Endodermal cell (in vitro differentiated cells): Measurements from ENCODE around the gene CUX1. TPM values are rescaled to one million over a fixed set of nuclear protein-coding genes. Genes with fewer than 3 reads are reported as not detected.
"Not testable (repeated sequence)": the region's sequence is repeated elsewhere in the genome, so short reads cannot be mapped to it uniquely, and the experiment has no call there.

Source experiments
- DNase-seq: peaks from one replicate; pipeline ENCODE4 v3.0.0-alpha.2; 2017
- H3K27ac ChIP-seq: 2 replicates; pipeline ENCODE4 v1.5.1; 2013; ENCODE audit warnings: mild to moderate bottlenecking, low read depth, low read length, moderate library complexity
- H3K27me3 ChIP-seq: 2 replicates; pipeline ENCODE4 v1.6.1; 2013; ENCODE audit warnings: mild to moderate bottlenecking, low read length, moderate library complexity; ENCODE audit not compliant: insufficient read depth, control insufficient read depth, poor library complexity, severe bottlenecking
- H3K36me3 ChIP-seq: 2 replicates; pipeline ENCODE4 v1.7.0; 2013; ENCODE audit warnings: mild to moderate bottlenecking, low read length, moderate library complexity; ENCODE audit not compliant: control insufficient read depth, insufficient read depth
- H3K4me1 ChIP-seq: one replicate; pipeline ENCODE4 v1.7.0; 2013; ENCODE audit warnings: low read length; ENCODE audit not compliant: control insufficient read depth, insufficient read depth
- H3K4me3 ChIP-seq: 2 replicates; pipeline ENCODE4 v1.5.1; 2013; ENCODE audit warnings: mild to moderate bottlenecking, low read length, moderate library complexity
- H3K9ac ChIP-seq: 2 replicates; pipeline ENCODE4 v1.6.1; 2013; ENCODE audit warnings: mild to moderate bottlenecking, low read length, moderate library complexity; ENCODE audit not compliant: poor library complexity, severe bottlenecking; ENCODE audit errors: extremely low read depth
- H3K9me3 ChIP-seq: 2 replicates; pipeline ENCODE4 v1.6.1; 2013; ENCODE audit warnings: mild to moderate bottlenecking, low read length, moderate library complexity; ENCODE audit not compliant: control insufficient read depth
- H3K27ac Mint-ChIP-seq: 2 replicates; pipeline ENCODE4 v1.8.0; 2020; ENCODE audit warnings: mixed read lengths
- H3K27me3 Mint-ChIP-seq: 2 replicates; pipeline ENCODE4 v1.8.0; 2021; ENCODE audit warnings: mild to moderate bottlenecking, mixed read lengths; ENCODE audit not compliant: insufficient read depth
- H3K36me3 Mint-ChIP-seq: 2 replicates; pipeline ENCODE4 v1.8.0; 2020; ENCODE audit warnings: low read depth, mixed read lengths
- H3K4me1 Mint-ChIP-seq: 2 replicates; pipeline ENCODE4 v1.8.0; 2020; ENCODE audit warnings: mixed read lengths
- H3K4me3 Mint-ChIP-seq: 2 replicates; pipeline ENCODE4 v1.8.0; 2020; ENCODE audit warnings: mild to moderate bottlenecking, moderate library complexity, mixed read lengths
- H3K9me3 Mint-ChIP-seq: 2 replicates; pipeline ENCODE4 v1.8.0; 2020; ENCODE audit warnings: mild to moderate bottlenecking, mixed read lengths
- CTCF ChIP-seq: fragments of 200-600 bp; sonication (generic); conservative IDR thresholded peaks from 2 replicates; pipeline ENCODE4 v1.5.0; 2021; ENCODE audit warnings: antibody characterized with exemption, mild to moderate bottlenecking
- WGBS, 2 experiments: methylation state at CpG; one replicate each; pipeline versions ENCODE4 v1.1.5 to v1.1.7; 2013; ENCODE audit warnings: missing lambda C conversion rate in 2 of 2, mixed read lengths in 1 of 2; ENCODE audit not compliant: insufficient coverage in 1 of 2, insufficient read length in 1 of 2; 5-methylcytosine and 5-hydroxymethylcytosine counted together
- total RNA-seq, 2 donors: library from RNA; stranded (reverse); fragmentation: NEBNext Ultra II Directional in 1 of 2; extraction: Animal tissue kit (Norgen Biotek cat#: 25700) in 1 of 2; gene quantifications; 2 replicates in 1 of 2; 3 replicates in 1 of 2; pipeline ENCODE4 v1.2.1, GENCODE V29; 2021

Gene CUX1
- total RNA-seq, 2 donors from 2014 or later = 85.1 to 108 TPM

GRCh38 chr7:101819183-101819582 is 1.8 kb downstream of the CUX1 start:
- H3K4me3 Mint-ChIP-seq = peak overlapping the region; percentile 80
- H3K4me1 ChIP-seq = peaks cover 7% of the 10 kb centered on the region

GRCh38 chr7:101819913-101820522 is 2.6 kb downstream of the CUX1 start:
- Histone ChIP-seq H3K27ac (no peak overlapping the region), H3K4me3 (no peak overlapping the region), H3K27me3 (peaks cover 2% of the 10 kb centered on the region), H3K4me1 (peaks cover 7% of the 10 kb centered on the region), H3K9ac (no peak overlapping the region), H3K36me3 (no peaks in the 10 kb centered on the region), H3K9me3 (no peaks in the 10 kb centered on the region)
- Mint-ChIP-seq H3K27me3 (no peaks in the 10 kb centered on the region), H3K4me1 (peaks cover 47% of the 10 kb centered on the region), H3K27ac (peak overlapping the region; percentile 62), H3K4me3 (peak overlapping the region; percentile 23), H3K9me3 (no peaks in the 10 kb centered on the region), H3K36me3 (peaks cover 4% of the 10 kb centered on the region)
- no peak for TF ChIP-seq CTCF
- no peak for DNase-seq
- 80 to 88% methylated on average over 3 to 5 of the region's 6 CpGs for WGBS, 2 experiments

More at GRCh38 chr7:101819183-101819582, 1.8 kb downstream of the CUX1 start:
- Histone ChIP-seq H3K9me3 (no peaks in the 10 kb centered on the region), H3K4me3 (peak overlapping the region; percentile 93), H3K9ac (peak overlapping the region; percentile 24), H3K36me3 (no peaks in the 10 kb centered on the region), H3K27me3 (peaks cover 10% of the 10 kb centered on the region), H3K27ac (no peak overlapping the region)
- peaks cover 4% of the 10 kb centered on the region for H3K36me3 Mint-ChIP-seq
- WGBS, 2 experiments = 92% methylated on average over 2 of the region's 2 CpGs; no CpG with 5 or more reads in 1 of the 2 experiments
- H3K27me3 Mint-ChIP-seq = peaks cover 6% of the 10 kb centered on the region
- DNase-seq = no peak
- H3K4me1 Mint-ChIP-seq = peaks cover 48% of the 10 kb centered on the region
- H3K9me3 Mint-ChIP-seq = no peaks in the 10 kb centered on the region
- TF ChIP-seq CTCF = no peak
- no peak overlapping the region for H3K27ac Mint-ChIP-seq

GRCh38 chr7:101820703-101821102 is 3.3 kb downstream of the CUX1 start:
- H3K4me3 ChIP-seq = no peak overlapping the region
- DNase-seq = peak; percentile 56
- H3K4me3 Mint-ChIP-seq = no peak overlapping the region
- H3K9me3 ChIP-seq = no peaks in the 10 kb centered on the region
- H3K4me1 ChIP-seq = peaks cover 7% of the 10 kb centered on the region
- TF ChIP-seq CTCF = no peak
- H3K4me1 Mint-ChIP-seq = peaks cover 53% of the 10 kb centered on the region
- H3K27ac ChIP-seq = no peak overlapping the region
- WGBS, 2 experiments = 82 to 88% methylated on average over 6 to 8 of the region's 8 CpGs
- H3K9ac ChIP-seq = no peak overlapping the region
- no peaks in the 10 kb centered on the region for H3K27me3 ChIP-seq
- H3K36me3 Mint-ChIP-seq = peaks cover 4% of the 10 kb centered on the region
- H3K27ac Mint-ChIP-seq = peak overlapping the region; percentile 86
- no peaks in the 10 kb centered on the region for H3K9me3 Mint-ChIP-seq
- H3K36me3 ChIP-seq = no peaks in the 10 kb centered on the region
- H3K27me3 Mint-ChIP-seq = no peaks in the 10 kb centered on the region

GRCh38 chr7:101822632-101823031 is 5.2 kb downstream of the CUX1 start:
- not testable (repeated sequence) for H3K4me3 ChIP-seq, H3K36me3 ChIP-seq, H3K27me3 ChIP-seq, DNase-seq, H3K36me3 Mint-ChIP-seq, H3K27ac ChIP-seq, H3K4me1 ChIP-seq, H3K9me3 ChIP-seq, H3K27ac Mint-ChIP-seq, H3K4me3 Mint-ChIP-seq, H3K9ac ChIP-seq, H3K27me3 Mint-ChIP-seq, H3K9me3 Mint-ChIP-seq
- peaks cover 61% of the 10 kb centered on the region for H3K4me1 Mint-ChIP-seq
- WGBS, 2 experiments = 80 to 89% methylated on average over 1 to 6 of the region's 6 CpGs
